K562 treated with DMSO at 1 percent for 12 hours (cell line): ENCODE results near the gene SLC12A6. TPM values are rescaled to one million over a fixed set of nuclear protein-coding genes. Genes with fewer than 3 reads are reported as not detected.

ENCODE experiments used
- total RNA-seq: library from RNA; unstranded; fragments of 300-600 nt; gene quantifications from 2 replicates; pipeline ENCODE4 v1.2.3, GENCODE V29; 2022; ENCODE audit not compliant: insufficient read depth

SLC12A6 gene
- total RNA-seq, result 2.2 and 12.6 TPM in 2 replicates

DNA sequence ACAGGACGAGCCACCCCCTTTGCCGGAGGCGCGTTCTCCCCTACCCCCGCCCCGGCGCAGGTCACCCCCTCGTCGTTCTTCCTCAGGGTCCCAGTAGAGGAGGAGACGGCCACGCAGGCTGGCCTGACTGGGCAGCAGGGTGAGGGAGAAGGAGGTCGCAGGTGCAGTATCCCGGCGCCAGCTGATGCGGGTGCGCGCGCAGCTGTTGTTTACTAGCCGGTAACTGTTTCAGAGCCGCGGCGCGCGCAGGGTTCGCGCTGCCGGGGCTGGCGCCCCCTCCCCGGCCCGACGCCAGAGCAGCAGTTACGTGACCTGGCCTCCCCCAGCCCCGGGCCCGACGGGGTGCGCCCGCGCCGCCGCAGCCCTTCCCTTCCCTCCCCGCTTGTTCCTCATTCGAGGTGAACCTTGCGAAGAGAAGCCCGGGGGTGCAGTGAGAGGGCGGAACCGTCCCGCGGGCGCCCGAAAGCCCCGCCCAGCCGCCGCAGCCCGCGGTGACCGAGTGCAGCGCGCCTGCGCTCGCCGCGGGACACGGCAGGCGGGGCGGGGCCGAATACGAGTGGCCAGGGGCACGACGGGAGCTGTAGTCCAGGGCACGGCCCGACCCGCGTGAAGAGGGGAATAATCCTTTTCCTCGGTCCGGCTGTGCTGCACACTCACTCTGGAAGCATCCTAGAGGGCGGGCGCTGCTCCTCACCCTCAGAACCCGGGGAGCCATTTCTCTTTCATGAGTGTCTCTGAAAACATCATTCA, at the start of gene SLC12A6:
Gene SLC12A6, minus strand, starts transcription at position 225 of the 750 bp plus-strand sequence. CDS start 1,101 bp downstream, outside the sequence.

DNA sequence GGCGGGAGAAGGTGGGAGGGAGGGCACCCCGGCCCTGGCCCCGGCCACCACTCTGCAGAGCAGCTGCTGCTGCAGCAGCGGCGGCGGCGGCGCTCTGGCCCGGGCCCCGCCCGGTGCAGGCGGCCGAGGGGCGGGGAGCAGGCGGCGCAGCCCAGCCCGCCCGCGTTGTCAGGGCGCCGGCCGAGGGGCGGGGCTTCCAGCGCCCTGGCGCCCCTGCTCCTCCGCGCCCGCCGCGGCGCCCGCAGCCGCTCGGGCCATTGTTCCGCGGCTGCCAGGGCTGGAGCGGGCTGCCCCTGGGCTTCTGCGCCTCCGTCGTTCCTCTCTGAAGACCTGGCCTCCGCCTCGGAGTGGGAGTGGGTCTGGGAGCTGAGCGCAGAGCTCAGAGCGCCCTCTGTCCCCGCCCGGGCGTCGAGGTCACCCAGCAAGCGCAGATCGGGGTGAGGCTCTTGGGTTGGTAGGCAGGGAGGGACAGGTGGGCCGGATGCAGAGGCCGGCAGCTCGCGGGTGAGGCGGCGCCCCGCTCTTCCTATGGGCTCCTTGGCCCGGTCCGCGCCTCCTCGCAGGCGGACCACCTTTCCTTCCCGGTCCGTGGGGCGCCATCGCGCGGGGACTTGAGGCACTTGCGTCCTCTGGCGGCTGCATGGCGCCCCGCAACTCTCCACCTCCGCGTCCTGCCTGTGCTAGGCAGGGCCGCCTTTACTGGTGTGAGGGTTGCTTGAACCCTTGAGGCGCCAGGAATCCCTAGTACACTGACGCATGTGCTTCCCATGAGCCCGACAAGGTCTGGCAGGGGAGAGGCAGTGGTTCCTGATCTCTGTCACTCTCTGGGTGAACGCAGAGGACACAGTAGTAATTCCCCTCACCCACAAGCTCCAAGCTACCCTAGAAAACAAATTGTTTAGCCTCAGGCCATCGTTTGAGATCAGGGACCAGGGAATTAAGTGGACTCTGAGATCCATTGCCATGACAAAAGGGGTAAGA, 29.8 kb upstream of the SLC12A6 start, which contains the start of gene LPCAT4:
Gene LPCAT4, minus strand, starts transcription at position 96 of the 981 bp plus-strand sequence. CDS start 96 bp downstream, outside the sequence.

DNA sequence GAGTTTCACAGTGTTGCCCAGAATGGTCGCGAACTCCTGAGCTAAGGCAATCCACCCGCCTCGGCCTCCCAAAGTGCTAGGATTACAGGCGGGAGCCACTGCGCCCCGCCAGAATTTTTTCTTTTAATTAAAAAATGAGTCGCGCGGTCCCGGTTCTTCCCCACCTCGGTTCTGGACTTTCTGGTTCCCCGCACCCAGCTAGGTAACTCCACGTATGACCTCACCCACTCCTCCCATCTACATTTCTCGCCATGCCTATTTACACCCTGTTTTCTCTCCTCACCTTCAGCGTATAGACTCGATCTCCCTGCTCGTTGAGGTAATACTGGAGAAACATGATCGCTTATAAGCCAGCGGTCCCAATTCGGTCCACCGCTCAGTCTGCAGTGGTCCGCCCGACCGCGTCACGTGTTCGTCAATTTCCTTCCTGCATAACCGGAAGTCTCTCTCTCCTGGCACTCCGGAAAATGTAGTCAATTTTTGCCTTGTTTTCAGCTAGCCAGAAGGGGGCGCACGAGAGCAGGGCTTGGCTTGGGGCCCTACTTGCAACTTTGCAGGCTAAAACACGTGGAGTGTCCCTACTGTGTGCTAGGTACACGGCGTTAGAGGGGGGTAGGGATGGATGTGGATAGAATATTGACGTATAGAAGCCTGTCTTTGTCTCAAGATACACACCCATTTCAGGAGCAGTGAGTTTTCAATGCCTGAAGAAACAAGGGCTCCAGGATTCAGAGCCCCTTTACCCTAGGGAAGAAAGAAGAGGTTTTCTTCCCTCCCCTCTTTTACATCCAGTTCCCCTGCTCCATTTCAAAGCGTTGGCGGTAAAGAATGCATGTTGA, 5.4 kb upstream of the SLC12A6 start, which contains the start of the genes NOP10 and NUTM1:
Gene NOP10, minus strand, starts transcription at position 400 of the 839 bp plus-strand sequence. Its CDS starts 63 bp downstream, at position 337.
Gene NUTM1, plus strand, starts transcription at position 579 of the 839 bp plus-strand sequence. CDS start 382 bp downstream, outside the sequence.

DNA sequence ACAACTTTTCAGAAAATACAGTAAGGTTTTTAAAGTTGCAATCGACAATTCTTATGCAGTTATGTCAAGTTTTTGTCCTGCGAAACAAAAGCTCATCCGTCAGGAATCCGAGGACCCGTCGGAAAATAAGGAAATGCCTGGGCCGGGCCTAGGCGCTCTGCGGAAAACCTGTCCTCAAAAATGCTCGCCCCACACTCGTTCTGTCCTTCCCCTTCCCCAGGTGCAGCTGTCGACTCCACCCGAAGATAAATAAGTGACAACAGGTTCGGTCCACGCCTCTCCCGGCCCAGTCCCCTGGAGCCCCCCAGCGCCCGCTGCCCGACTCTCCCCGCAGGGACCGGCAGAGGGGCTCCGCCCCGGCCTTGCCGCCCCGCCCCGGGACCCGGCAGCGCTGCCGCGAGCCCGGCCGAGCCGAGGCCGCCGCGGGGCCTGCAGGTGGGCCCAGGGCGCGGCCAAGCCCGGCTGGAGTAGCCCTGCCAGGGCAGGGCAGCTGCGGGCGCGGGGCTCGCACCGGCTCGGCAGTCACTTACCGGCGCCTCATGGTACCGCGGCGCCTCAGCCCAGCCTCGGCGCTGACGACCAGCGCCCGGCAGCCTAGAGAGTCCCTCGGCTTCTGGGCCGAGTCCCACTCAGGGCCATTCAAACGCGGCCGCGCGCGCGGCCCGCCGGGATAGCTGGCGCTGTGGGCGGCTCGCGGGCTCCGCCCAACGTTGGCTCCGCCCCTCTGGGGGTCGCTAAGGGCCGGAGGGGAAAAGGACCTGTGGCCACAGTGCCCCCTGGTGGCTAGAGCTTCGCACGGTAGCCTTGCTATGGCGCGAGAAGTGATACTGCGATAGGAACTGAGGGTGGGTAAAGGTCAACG, 127.9 kb downstream of the SLC12A6 start, which contains the start of gene KATNBL1:
Gene KATNBL1, minus strand, starts transcription at position 676 of the 862 bp plus-strand sequence. CDS start 46,420 bp downstream, outside the sequence.

Other genes starting within 250 kb of the SLC12A6 start
- 86.8 and 93.2 TPM in 2 replicates for gene EMC7, start 235.9 kb downstream of the SLC12A6 start, total RNA-seq
- gene PGBD4, start 235.7 kb downstream of the SLC12A6 start, total RNA-seq, result 0.22 and 1.2 TPM in 2 replicates
- 4.0 and 21.0 TPM in 2 replicates for gene KATNBL1, start 127.7 kb downstream of the SLC12A6 start, total RNA-seq
- 106 and 112 TPM in 2 replicates for gene EMC4, start 112.8 kb downstream of the SLC12A6 start, total RNA-seq
- gene NOP10, start 5.4 kb upstream of the SLC12A6 start, total RNA-seq, result 271 and 365 TPM in 2 replicates
- not detected in 2 replicates for gene NUTM1, start 5.5 kb upstream of the SLC12A6 start, total RNA-seq
- gene LPCAT4, start 29.4 kb upstream of the SLC12A6 start, total RNA-seq, result 16.3 and 24.5 TPM in 2 replicates
- gene GOLGA8A, start 100.0 kb upstream of the SLC12A6 start, total RNA-seq, result 7.2 and 64.9 TPM in 2 replicates
- 12.9 and 80.9 TPM in 2 replicates for gene GOLGA8B, start 245.9 kb upstream of the SLC12A6 start, total RNA-seq